Suppressor macrophage treated with lipopolysaccharide for 1 hour (primary cell): Measurements from ENCODE around the gene LGALS7.
"Not testable (repeated sequence)": the region's sequence is repeated elsewhere in the genome, so short reads cannot be mapped to it uniquely, and the experiment has no call there.

Source experiments
- DNase-seq, 3 donors: peaks; one replicate each; pipeline ENCODE4 v3.0.0-alpha.2; 2020 to 2022

The LGALS7 gene

DNA sequence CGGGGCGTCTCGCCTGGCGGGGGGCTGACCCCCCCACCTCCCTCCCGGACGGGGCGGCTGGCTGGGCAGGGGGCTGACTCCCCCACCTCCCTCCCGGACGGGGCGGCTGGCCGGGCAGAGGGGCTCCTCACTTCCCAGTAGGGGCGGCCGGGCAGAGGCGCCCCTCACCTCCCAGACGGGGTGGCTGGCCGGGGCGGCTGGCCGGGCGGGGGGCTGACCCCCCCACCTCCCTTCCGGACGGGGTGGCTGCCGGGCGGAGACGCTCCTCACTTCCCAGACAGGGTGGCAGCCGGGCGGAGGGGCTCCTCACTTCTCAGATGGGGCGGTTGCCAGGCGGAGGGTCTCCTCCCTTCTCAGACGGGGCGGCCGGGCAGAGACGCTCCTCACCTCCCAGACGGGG is 24.5 kb upstream of the LGALS7 start:
- not testable (repeated sequence) for DNase-seq

- no peak for DNase-seq
Measured at GRCh38 chr19:38796154-38796553, 22.8 kb upstream of the LGALS7 start.

GRCh38 chr19:38795549-38795948 is 22.2 kb upstream of the LGALS7 start:
- no peak for DNase-seq

DNA sequence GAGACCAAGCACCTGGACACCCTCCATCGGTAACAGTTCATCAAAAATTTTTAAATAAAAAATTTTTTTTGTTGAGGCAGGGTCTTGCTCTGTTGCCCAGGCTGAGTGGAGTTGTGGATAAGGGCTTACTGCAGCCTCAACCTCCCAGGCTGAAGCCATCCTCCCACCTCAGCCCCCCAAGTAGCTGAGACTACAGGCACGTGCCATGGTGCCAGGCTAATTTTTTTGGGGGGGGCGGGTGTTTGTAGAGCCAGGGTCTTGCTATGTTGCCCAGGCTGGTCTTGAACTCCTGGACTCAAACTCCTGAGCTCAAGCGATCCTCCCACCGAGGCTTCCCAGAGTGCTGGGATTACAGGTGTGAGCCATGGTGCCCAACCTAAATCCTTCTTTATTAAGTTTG is 20.4 kb upstream of the LGALS7 start:
- DNase-seq, result no peak

- DNase-seq, result no peak
Measured at GRCh38 chr19:38793177-38793576, 19.9 kb upstream of the LGALS7 start.

- peak; percentile 27 to 51 (median 29) for DNase-seq
Measured at GRCh38 chr19:38792250-38793111, 19.2 kb upstream of the LGALS7 start.

DNA sequence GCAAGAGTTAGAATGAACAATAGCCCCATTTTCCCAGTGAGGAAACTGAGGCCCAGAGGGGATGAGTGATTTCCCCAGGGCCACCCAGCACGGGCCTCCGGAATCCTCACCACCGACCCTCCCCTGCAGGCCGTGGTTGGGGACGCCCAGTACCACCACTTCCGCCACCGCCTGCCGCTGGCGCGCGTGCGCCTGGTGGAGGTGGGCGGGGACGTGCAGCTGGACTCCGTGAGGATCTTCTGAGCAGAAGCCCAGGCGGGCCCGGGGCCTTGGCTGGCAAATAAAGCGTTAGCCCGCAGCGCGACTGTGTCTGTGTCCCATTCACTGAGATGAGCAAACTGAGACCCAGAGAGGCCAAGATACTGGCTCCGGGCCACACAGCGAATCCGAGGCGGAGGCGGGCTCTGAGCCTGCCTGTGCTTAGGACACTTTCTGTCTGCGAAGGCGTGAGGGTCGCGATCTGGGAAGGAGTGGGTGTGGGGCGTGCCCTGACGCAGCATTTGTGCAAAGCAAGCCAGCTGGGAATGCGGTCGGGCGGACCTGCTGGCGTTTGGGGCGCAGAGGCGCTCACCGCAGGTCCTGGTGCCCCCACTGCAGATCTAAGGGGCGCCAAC is 18.2 kb upstream of the LGALS7 start:
- DNase-seq, result not testable (repeated sequence)

DNA sequence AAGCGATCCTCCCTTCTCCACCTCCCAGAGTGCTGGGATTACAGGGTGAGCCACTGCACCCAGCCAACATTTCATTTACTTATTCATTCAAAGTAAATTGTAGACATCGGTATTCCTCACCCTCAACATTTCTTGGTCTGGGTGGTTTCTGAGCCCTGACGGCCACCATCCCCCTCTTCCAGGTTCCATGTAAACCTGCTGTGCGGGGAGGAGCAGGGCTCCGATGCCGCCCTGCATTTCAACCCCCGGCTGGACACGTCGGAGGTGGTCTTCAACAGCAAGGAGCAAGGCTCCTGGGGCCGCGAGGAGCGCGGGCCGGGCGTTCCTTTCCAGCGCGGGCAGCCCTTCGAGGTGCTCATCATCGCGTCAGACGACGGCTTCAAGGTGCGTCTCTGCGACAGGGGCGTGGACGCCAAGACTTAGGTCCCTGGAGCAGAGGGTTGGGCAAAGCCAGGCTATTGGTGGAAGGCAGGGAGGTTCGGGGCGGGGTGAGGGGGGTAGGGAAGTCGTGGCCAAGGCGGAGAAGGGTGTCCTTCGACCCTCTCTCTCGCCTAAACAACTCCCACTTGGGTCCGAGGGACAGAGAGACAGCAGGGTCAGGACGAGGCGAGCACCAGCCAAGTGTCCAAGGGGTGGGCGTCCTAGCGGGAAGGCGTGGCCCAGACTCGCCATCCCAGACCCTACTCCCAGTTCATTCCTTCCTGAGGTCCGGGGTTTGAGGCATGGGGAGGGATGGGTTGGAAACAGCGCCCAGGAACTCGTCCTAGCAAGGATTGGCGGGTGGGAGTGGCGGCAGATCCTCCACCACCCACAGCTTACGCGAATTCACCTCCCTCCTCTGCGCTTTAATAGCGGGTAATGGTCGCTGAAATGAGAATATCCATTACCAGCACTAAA is 17.4 kb upstream of the LGALS7 start:
- not testable (repeated sequence) for DNase-seq

- DNase-seq, result no peak
Measured at GRCh38 chr19:38788478-38789243, 15.3 kb upstream of the LGALS7 start, which contains the start of gene LGALS7B. Gene LGALS7B, plus strand, starts transcription at chr19:38789200. Its CDS starts 27 bp downstream, at chr19:38789227.

GRCh38 chr19:38786572-38787265 is 13.4 kb upstream of the LGALS7 start:
- DNase-seq, result no peak

- DNase-seq, result not testable (repeated sequence)
Measured at GRCh38 chr19:38786061-38786460, 12.7 kb upstream of the LGALS7 start.

DNA sequence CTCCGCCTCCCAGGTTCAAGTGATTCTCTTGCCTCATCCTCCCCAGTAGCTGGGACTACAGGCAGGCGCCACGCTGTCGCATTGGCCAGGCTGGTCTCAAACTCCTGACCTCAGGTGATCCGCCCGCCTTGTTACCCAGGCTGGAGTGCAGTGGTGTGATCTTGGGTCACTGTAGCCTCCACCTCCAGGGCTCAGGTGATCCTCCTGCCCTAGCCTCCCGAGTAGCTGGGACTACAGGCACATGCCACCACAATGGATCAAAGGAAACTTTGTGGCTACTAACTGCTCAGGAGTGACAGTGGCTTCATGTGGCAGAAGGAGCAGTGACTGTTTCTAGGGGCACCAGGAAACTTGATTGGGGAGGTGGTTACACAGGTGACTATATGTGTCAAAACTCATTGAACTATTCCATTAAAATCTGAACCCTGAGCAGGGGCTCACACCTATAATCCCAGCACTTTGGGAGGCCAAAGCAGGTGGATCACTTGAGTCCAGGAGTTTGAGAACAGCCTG is 11.9 kb upstream of the LGALS7 start:
- DNase-seq, result no peak

- DNase-seq, result no peak
Measured at GRCh38 chr19:38784224-38784623, 10.9 kb upstream of the LGALS7 start.

DNA sequence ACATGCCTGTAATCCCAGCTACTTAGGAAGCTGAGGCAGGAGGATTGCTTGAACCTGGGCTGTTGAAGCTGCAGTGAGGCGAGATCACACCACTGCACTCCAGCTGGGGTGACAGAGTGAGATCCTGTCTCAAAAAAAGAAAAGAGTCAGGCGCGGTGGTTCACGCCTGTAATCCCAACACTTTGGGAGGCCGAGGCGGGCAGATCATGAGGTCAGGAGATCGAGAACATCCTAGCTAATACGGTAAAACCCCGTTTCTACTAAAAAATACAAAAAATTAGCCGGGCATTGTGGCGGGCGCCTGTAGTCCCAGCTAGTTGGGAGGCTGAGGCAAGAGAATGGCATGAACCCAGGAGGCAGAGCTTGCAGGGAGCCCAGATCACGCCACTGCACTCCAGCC is 8.9 kb upstream of the LGALS7 start:
- not testable (repeated sequence) for DNase-seq

DNA sequence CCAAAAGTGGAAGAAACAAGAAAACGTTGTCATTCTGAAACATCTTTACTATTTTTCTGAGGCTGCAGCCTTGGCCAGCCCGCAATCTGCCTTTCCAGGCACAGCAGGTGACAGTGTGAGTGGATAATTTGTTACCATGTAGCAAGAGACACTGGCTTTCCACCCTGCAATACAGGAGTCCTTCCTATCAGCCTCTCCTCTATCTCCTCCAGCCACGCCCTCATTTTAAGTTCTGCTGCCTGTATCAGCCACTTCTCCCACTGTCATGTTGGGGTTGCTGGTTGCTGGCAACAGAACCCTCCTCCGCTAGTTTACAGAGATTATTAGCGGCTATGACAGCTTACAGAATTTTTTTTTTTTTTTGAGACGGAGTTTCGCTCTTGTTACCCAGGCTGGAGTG is 7.7 kb upstream of the LGALS7 start:
- no peak for DNase-seq

GRCh38 chr19:38780443-38780842 is 7.1 kb upstream of the LGALS7 start:
- no peak for DNase-seq

GRCh38 chr19:38778733-38779132 is 5.4 kb upstream of the LGALS7 start:
- DNase-seq, result no peak

GRCh38 chr19:38774181-38774950 is 1.0 kb upstream of the LGALS7 start:
- no peak for DNase-seq

- not testable (repeated sequence) for DNase-seq
Measured at GRCh38 chr19:38771569-38771968, 1.7 kb downstream of the LGALS7 start.

- not testable (repeated sequence) for DNase-seq
Measured at GRCh38 chr19:38770949-38771275, 2.4 kb downstream of the LGALS7 start.
